HuH-7 (cell line): ENCODE results near the gene PDLIM5.
"Not testable (repeated sequence)": the region's sequence is repeated elsewhere in the genome, so short reads cannot be mapped to it uniquely, and the experiment has no call there.

Experiments used
- DNase-seq: peaks from one replicate; pipeline ENCODE4 v3.0.0; 2011; ENCODE audit warnings: low spot score

PDLIM5 gene

DNA sequence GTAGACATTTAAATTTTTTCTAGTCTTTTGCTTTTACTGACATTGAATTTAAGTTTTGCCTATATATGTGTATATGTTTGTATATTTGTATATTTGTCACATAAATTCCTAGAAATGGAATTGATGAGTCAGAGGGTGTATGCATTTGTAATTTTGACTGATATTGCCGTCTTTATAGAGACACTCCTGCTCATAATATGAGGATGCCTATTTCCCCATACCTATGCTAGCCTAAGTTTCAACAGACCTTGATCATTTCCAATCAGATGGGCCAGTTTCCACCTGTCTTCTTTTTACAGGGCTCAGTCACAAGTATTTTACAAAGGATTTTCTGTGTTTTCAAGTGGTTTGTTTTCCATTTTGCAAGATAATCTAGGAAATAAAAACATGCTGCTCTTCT is 10.8 kb downstream of the PDLIM5 start:
- no peak for DNase-seq

- no peak for DNase-seq
Measured at GRCh38 chr4:94463771-94464170, 12.0 kb downstream of the PDLIM5 start.

DNA sequence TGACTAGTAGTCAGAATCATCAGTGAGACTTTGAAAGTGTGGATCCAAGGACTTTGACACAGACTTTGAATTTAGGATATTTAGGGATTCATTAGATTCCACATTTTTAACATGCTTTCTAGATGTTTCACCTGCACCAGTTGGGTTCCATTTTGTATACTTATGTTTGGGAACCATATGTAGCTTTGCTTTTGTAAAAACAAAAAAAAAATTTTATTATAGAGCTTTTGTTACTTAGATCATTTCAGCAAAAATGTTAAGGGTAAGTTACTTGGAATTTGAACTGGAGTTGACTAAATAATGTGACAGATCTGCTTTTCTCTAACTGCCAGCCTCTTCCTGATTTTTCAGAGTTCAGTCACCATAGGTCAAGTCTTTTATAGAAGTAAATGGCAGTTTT is 14.6 kb downstream of the PDLIM5 start:
- DNase-seq, result no peak

GRCh38 chr4:94466923-94467322 is 15.2 kb downstream of the PDLIM5 start:
- no peak for DNase-seq

- DNase-seq, result no peak
Measured at GRCh38 chr4:94468093-94468769, 16.5 kb downstream of the PDLIM5 start.

GRCh38 chr4:94469221-94469784 is 17.6 kb downstream of the PDLIM5 start:
- DNase-seq, result no peak

- DNase-seq, result no peak
Measured at GRCh38 chr4:94470132-94470531, 18.4 kb downstream of the PDLIM5 start.

DNA sequence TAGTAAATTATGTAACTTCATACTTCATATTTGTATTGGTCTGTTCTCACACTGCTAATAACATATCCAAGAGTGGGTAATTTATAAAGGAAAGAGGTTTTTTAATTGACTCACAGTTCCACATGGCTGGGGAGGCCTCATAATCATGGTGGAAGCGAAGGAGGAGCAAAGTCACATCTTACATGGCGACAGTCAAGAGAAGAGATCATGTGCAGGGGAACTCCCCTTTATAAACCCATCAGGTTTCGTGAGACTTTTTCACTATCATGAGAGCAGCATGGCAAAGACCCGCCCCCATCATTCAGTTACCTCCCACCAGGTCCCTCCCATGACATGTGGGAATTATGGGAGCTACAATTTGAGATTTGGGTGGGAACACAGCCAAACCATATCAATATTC is 19.0 kb downstream of the PDLIM5 start:
- not testable (repeated sequence) for DNase-seq

DNA sequence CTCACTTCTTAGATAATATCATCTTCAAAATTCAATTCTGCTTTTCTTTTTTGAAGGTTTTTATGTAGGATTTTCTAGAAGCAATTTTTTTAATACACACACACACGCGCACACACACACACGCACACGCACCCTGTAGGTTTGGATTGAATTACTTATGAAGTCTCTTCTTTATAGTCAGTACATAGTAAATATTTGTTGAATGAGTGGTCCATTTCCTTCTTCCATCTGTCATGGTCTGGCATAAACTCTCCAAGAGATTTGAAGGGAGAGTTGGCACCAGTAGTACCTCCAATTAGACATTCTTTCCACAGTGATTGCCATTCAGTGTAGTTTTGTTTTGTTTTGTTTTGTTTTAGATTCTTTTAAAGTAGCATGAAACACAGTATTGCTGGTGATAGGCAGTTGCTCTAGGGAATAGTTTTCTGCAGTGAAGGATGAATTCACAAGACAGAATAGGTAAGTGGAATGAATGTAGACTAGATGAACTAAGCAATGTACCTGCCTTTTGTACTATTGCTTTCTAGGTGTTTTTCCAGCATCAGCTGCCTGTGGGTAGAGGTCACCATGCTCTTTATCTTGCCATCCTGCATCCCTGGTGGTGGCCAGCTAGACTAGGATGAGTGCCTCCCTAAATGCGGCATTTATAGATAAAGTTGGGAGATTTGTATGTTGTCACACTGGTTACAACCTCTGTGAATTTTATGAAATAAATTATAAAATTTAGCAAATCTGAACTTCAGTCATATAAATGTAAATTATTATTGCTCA is 20.5 kb downstream of the PDLIM5 start:
- no peak for DNase-seq

GRCh38 chr4:94475050-94475449 is 23.3 kb downstream of the PDLIM5 start:
- DNase-seq, result no peak

DNA sequence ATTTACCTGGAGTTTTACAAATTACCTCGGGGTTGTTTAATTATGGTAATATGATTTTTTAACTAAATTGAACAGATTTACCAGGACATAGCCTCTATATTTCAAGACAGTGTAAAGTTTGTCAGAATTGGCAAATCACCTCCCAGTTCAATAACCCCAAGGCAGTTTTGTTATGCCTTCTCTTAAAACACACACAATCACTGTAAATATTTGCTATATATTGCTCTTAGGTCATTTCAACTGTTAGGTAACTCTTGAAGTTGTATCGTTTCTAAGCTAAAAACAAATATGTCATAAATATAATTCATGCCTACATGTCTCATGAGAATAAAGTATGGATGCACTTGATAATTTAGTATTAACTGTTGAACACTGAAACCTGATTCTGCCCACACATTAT is 24.1 kb downstream of the PDLIM5 start:
- DNase-seq, result no peak

- no peak for DNase-seq
Measured at GRCh38 chr4:94477227-94477626, 25.5 kb downstream of the PDLIM5 start.

- DNase-seq, result not testable (repeated sequence)
Measured at GRCh38 chr4:94478805-94479204, 27.1 kb downstream of the PDLIM5 start.

DNA sequence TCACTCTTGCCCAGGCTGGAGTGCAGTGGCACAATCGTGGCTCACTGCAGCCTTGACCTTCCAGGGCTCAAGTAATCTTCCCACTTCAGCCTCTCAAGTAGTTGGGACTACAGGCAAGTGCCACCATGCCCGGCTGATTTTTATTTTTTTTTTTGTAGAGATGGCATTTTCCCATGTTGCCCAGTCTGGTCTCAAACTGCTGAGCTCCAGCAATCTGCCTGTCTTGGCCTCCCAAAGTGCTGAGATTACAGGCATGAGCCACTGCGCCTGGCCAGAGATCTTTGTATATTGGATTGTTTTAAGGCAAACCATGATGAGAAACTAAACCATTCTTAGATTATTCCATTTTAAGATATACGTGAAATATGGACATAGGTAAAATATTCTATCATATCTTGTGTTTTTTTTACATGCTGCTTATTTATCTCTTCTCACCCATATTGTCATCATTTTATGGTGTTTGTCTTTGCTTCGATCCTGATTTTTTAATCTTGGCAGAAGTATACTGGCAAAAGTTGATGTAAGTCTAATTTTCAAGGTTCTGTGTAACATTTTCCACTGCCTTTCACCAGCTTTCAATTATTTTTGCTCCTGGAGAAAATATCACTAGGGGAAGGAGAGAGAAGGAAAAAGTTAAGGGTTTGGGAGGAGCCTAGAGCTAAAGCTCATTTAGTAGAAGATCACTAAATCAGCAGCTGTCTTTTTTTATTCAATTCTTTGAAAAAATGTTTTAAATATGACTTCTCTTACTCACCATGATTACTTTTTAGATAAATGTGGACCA is 27.8 kb downstream of the PDLIM5 start:
- DNase-seq, result no peak

GRCh38 chr4:94480362-94480951 is 28.7 kb downstream of the PDLIM5 start:
- DNase-seq, result no peak

DNA sequence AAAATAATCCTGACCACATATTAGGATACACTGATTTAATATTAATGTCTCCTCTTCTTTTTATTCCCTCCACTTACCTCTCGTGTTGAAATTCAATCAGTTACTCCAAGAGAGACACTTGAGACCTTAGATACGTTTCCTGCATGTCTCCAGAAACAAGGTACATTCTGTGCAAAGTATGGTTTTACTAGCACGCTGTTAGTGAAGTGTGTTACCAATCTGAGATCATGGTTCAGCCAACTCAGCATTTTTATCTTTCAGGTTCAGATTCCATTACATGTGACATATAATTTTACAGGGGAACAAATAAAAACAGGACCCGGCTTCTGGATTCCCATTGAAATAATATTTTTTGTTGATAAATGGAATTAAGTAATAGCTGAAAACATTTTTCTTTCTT is 32.2 kb downstream of the PDLIM5 start:
- no peak for DNase-seq

GRCh38 chr4:94484818-94485217 is 33.1 kb downstream of the PDLIM5 start:
- DNase-seq, result no peak

DNA sequence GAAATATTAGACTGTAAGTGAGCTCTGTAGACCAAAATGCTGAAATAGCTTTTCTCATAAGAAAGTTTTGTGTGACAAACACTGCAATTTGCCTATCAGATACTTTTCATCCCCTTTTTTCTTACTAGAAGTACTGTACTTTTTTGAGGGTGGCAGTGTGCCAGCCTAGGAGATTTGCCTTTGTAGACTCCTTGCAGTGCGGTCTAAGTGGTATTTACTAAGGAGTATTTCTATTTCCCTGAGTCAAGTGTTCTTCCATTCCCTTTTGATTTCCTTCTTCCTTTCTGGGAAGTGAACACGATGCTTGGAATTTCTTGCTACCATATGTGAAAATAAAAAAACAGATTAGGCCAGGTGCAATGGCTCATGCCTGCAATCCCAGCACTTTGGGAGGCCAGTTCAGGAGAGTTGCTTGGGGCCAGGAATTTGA is 34.6 kb downstream of the PDLIM5 start:
- DNase-seq, result no peak

GRCh38 chr4:94488670-94489069 is 36.9 kb downstream of the PDLIM5 start:
- DNase-seq, result no peak

DNA sequence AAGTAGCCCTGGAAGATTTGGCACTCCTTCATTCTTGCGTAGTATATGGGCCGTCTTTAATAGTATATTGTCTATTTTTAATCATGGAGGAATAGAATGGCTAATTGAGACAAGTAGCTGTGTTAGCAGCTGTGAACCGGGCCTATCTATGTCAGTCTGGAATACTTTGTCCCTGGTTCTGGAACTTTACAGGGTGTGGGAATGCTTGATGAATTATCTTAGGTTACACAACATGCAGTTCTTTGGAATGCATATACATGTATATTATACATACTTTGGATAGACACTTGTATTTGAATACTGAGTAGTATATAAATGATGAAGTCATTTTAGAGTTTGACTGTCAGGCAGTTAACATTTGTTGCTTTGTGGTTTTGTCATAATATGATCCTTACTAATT is 37.4 kb downstream of the PDLIM5 start:
- DNase-seq, result no peak

DNA sequence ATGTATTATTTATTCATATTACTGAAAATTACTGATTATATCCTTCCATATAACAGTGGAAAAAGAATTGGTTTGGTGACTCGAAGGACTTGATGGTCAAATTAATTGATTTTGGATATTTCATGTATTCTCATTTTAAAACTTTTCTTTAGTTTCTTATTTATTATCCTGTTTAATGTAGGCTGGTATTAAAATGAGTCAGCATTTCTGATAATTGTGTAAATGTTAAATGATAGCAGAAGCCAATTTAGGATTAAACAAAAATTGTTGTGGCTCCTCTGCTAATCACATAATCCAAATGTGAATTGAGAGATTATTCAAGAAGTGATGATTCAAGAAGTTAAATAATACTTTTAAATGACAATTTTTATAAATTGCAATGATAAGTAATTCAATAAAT is 38.7 kb downstream of the PDLIM5 start:
- no peak for DNase-seq

DNA sequence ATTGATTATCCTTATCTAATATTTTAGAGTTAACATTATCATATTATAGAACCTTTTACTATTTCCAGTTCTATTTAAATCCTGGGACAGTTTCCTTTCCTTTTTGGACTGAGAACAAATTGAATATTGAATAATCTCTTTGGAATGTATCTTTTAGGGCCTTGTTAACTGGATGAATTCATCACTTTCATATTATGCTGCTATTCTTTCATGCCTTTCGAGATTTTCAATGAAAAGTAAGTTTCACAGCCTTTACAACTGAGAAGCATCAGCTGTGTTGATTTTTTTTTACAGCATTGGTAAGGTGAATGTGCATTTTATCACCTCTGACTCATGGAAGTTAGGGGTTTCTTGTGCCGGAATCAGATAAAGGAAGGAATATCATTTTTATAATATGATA is 39.6 kb downstream of the PDLIM5 start:
- DNase-seq, result no peak
